ENCODE data around the gene PIKFYVE. TPM values are rescaled to one million over a fixed set of nuclear protein-coding genes. Genes with fewer than 3 reads are reported as not detected.
A peak's percentile ranks its signal among the peaks of the same experiment; 100 is the strongest.
"Not testable (repeated sequence)": the region's sequence is repeated elsewhere in the genome, so short reads cannot be mapped to it uniquely, and the experiment has no call there.

The PIKFYVE gene, protein sequence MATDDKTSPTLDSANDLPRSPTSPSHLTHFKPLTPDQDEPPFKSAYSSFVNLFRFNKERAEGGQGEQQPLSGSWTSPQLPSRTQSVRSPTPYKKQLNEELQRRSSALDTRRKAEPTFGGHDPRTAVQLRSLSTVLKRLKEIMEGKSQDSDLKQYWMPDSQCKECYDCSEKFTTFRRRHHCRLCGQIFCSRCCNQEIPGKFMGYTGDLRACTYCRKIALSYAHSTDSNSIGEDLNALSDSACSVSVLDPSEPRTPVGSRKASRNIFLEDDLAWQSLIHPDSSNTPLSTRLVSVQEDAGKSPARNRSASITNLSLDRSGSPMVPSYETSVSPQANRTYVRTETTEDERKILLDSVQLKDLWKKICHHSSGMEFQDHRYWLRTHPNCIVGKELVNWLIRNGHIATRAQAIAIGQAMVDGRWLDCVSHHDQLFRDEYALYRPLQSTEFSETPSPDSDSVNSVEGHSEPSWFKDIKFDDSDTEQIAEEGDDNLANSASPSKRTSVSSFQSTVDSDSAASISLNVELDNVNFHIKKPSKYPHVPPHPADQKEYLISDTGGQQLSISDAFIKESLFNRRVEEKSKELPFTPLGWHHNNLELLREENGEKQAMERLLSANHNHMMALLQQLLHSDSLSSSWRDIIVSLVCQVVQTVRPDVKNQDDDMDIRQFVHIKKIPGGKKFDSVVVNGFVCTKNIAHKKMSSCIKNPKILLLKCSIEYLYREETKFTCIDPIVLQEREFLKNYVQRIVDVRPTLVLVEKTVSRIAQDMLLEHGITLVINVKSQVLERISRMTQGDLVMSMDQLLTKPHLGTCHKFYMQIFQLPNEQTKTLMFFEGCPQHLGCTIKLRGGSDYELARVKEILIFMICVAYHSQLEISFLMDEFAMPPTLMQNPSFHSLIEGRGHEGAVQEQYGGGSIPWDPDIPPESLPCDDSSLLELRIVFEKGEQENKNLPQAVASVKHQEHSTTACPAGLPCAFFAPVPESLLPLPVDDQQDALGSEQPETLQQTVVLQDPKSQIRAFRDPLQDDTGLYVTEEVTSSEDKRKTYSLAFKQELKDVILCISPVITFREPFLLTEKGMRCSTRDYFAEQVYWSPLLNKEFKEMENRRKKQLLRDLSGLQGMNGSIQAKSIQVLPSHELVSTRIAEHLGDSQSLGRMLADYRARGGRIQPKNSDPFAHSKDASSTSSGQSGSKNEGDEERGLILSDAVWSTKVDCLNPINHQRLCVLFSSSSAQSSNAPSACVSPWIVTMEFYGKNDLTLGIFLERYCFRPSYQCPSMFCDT (N-terminal part only)
- 15.5 TPM for polyA plus RNA-seq

DNA sequence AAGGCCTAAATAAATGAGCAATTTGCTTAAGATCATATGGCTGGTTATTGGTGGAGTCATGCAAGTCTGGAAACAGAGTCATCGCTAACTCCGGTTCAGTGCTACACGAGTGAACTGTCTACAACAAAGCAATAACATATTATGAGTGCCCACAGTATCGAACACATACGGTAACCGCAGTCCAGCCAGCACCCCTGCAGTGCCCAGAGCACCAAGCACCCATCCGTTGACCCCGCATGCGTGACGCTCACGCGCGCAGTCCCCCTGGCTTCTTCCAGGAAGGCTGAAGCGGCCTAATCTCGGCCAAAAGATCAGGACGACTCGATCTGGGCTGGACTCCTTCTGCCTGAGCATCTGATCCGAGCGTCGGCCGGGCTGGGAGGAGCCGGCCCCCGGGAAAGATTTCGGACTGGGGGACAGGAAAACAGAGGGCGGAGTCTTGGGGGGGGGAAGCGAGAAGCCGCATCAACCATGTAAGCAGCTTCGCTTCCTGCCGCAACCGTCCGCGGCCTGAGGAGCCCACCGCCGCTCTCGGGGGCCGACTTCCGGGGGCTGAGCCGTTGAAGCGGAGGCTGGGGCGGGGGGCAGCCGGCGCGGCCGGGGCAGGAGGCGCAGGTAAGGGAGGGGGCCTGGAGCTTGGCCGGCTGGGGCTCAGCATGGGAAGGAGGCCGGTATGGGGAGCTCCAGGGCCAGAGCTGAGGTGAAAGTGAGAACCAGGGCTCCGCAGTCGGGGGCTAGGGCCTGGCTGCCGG is at the start of gene PIKFYVE:
Gene PIKFYVE, plus strand, starts transcription at position 455 of the 752 bp plus-strand sequence. CDS start 5,265 bp downstream, outside the sequence.
- H3K36me3 Mint-ChIP-seq, result peaks cover 2% of the 10 kb centered on the region
- no peaks in the 10 kb centered on the region for H3K9me3 Mint-ChIP-seq
- peak within 1 kb of the TSS; percentile 92 to 98 (median 96) for H3K4me3 Mint-ChIP-seq
- H3K4me1 Mint-ChIP-seq, result peaks cover 26 to 38% (median 28%) of the 10 kb centered on the region in 3 donors
- peak within 1 kb of the TSS; percentile 84 to 98 (median 95) for H3K27ac Mint-ChIP-seq
- H3K27me3 Mint-ChIP-seq, result no peaks in the 10 kb centered on the region

DNA sequence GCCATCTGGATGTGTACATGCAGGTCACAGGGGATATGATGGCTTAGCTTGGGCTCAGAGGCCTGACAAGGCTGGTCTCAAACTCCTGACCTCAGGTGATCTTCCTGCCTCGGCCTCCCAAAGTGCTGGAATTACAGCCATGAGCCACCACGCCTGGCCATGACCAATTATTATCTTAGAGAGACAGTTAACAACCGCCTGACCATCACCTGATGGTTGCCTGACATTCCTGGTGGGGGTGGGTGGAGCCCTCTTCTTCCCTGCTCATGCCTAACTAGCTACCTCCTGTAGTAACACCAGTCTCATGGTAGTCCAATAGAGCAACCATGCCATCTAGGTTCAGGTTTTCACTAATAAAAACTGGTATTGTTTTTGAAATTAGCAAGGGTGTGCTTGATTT is 44.2 kb upstream of the PIKFYVE start:
- not testable (repeated sequence) for H3K27me3 Mint-ChIP-seq, H3K4me3 Mint-ChIP-seq, H3K36me3 Mint-ChIP-seq, H3K4me1 Mint-ChIP-seq
- Mint-ChIP-seq H3K27ac (peak overlapping the region in 1 of 3 donors; percentile 3), H3K9me3 (peaks cover 0 to 15% (median 1%) of the 10 kb centered on the region in 3 donors)

DNA sequence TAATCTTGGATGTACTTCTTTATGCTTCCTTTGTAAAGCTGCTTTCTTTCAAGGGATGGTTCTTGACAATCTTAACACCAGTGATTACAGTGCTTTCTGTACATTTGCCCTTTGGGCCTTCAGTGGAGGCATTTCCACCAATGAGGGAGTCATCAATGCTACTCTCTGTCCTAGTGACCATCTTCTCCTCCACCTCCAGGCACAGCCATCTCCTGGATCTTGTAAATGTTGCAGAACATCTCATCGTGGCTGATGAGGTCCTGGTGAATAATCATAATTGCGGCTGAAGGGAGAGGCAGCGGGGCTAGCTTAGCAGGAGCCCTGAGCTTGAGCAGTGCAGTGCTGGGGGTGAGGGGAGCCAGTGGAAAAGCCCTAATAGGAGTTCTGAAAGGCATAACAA is 43.7 kb upstream of the PIKFYVE start:
- no peak overlapping the region for H3K4me3 Mint-ChIP-seq
- peaks cover 0 to 1% (median 0%) of the 10 kb centered on the region in 3 donors for H3K4me1 Mint-ChIP-seq
- H3K27ac Mint-ChIP-seq, result peak overlapping the region in 1 of 3 donors; percentile 3
- H3K27me3 Mint-ChIP-seq, result peaks cover 5% of the 10 kb centered on the region
- H3K9me3 Mint-ChIP-seq, result peaks cover 0 to 16% (median 1%) of the 10 kb centered on the region in 3 donors
- peaks cover 2% of the 10 kb centered on the region for H3K36me3 Mint-ChIP-seq

GRCh38 chr2:208224802-208225201 is 41.3 kb upstream of the PIKFYVE start:
- peaks cover 0 to 1% (median 0%) of the 10 kb centered on the region in 3 donors for H3K4me1 Mint-ChIP-seq
- H3K36me3 Mint-ChIP-seq, result peaks cover 2% of the 10 kb centered on the region
- peaks cover 0 to 12% (median 0%) of the 10 kb centered on the region in 3 donors for H3K9me3 Mint-ChIP-seq
- H3K27me3 Mint-ChIP-seq, result peaks cover 3% of the 10 kb centered on the region
- H3K4me3 Mint-ChIP-seq, result no peak overlapping the region
- no peak overlapping the region for H3K27ac Mint-ChIP-seq

DNA sequence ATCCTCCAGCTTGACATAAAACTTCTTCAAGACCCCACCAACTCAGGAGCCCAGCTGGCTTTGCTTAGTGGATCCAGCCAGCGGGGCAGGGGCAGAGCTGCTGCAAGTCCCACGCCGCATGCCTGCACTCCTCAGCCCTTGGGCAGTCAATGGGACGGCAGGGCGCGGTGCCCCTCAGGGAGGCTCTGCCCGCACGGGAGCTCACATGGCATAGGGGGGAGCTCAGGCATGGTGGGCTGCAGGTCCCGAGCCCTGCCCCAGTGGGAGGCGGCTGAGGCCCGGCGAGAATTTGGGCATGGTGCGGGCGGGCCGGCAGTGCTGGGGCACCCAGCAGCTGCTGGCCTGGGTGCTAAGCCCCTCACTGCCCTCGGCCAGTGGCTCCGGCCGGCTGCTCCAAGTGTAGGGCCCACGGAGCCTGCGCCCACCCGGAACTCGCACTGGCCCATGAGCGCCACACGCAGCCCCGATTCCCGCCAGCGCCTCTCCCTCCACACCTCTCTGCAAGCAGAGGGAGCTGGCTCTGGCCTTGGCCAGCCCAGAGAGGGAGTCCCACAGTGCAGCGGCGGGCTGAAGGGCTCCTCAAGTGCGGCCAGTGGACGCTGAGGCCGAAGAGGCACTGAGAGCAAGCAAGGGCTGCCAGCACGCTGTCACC is 38.3 kb upstream of the PIKFYVE start:
- Mint-ChIP-seq H3K4me1 (peaks cover 0 to 1% (median 0%) of the 10 kb centered on the region in 3 donors), H3K36me3 (peaks cover 2% of the 10 kb centered on the region), H3K4me3 (no peak overlapping the region), H3K9me3 (peaks cover 8 to 14% (median 10%) of the 10 kb centered on the region in 3 donors), H3K27ac (no peak overlapping the region), H3K27me3 (no peaks in the 10 kb centered on the region)

GRCh38 chr2:208228476-208228875 is 37.6 kb upstream of the PIKFYVE start:
- peaks cover 0 to 1% (median 0%) of the 10 kb centered on the region in 3 donors for H3K4me1 Mint-ChIP-seq
- H3K27ac Mint-ChIP-seq, result no peak overlapping the region
- no peaks in the 10 kb centered on the region for H3K36me3 Mint-ChIP-seq
- no peak overlapping the region for H3K4me3 Mint-ChIP-seq
- no peaks in the 10 kb centered on the region for H3K27me3 Mint-ChIP-seq
- peaks cover 8 to 14% (median 10%) of the 10 kb centered on the region in 3 donors for H3K9me3 Mint-ChIP-seq

DNA sequence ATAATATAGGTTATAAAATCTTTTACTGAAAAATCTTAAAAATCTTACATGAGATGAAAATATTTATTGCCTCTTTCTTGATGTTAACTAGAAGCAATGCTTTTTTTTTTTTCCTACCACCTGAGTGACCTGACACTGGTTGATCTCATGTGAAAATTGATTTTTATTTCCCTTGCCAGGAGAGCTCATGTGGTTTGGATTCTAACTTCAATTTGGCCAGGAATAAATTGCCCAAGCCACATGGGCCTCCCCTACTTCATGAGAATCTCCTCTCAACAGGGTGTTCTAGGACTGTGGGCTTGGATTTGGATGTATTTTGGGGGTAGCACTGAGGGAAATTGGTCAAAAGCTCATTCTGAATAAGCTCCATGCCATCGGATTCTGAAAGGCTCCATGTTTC is 31.3 kb upstream of the PIKFYVE start:
- H3K9me3 Mint-ChIP-seq, result peaks cover 10 to 17% (median 14%) of the 10 kb centered on the region in 3 donors
- no peaks in the 10 kb centered on the region for H3K4me1 Mint-ChIP-seq
- no peak overlapping the region for H3K4me3 Mint-ChIP-seq
- no peak overlapping the region for H3K27ac Mint-ChIP-seq
- no peaks in the 10 kb centered on the region for H3K27me3 Mint-ChIP-seq
- H3K36me3 Mint-ChIP-seq, result peaks cover 27% of the 10 kb centered on the region

- no peak overlapping the region for H3K27ac Mint-ChIP-seq
- H3K9me3 Mint-ChIP-seq, result peaks cover 7 to 17% (median 14%) of the 10 kb centered on the region in 3 donors
- H3K27me3 Mint-ChIP-seq, result no peaks in the 10 kb centered on the region
- H3K36me3 Mint-ChIP-seq, result peaks cover 28% of the 10 kb centered on the region
- no peak overlapping the region for H3K4me3 Mint-ChIP-seq
- no peaks in the 10 kb centered on the region for H3K4me1 Mint-ChIP-seq
Observed at GRCh38 chr2:208235860-208236259, 30.2 kb upstream of the PIKFYVE start.

DNA sequence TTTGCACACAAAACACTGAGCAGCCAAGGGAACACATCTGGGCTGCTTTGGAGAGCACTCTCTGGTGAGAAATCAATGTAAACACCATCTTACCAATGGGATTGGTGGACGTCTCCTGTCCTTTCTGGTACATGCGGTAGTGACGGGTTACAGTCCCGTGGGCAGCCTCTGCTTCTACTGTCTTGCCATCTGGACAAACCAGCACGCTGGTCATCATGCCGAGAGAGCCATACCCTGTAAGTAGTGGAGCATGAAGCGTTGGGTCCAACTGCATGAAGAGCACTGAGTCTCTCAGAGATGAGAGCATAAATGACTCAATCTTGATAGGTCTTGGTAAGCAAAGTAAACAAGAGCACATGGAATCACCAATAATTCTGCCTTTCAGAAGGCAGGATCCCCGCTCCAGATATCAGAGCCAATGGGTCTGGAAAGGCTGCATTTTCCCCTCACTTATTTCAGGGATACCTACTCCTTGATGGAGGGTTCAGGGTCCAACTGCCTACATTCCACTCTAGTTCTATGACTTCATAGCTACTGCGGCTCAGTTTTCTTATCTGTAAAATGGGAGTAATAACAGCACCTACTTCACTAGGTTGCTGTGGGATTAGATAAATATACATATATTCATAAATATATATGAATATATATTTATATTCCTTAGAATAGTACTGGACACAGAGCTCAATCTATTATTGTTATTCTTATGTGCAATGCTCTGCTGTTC is 26.1 kb upstream of the PIKFYVE start:
- peaks cover 0 to 1% (median 0%) of the 10 kb centered on the region in 3 donors for H3K4me1 Mint-ChIP-seq
- H3K27me3 Mint-ChIP-seq, result no peaks in the 10 kb centered on the region
- peaks cover 2 to 5% (median 4%) of the 10 kb centered on the region in 3 donors for H3K9me3 Mint-ChIP-seq
- H3K36me3 Mint-ChIP-seq, result peaks cover 28% of the 10 kb centered on the region
- no peak overlapping the region for H3K27ac Mint-ChIP-seq
- no peak overlapping the region for H3K4me3 Mint-ChIP-seq

DNA sequence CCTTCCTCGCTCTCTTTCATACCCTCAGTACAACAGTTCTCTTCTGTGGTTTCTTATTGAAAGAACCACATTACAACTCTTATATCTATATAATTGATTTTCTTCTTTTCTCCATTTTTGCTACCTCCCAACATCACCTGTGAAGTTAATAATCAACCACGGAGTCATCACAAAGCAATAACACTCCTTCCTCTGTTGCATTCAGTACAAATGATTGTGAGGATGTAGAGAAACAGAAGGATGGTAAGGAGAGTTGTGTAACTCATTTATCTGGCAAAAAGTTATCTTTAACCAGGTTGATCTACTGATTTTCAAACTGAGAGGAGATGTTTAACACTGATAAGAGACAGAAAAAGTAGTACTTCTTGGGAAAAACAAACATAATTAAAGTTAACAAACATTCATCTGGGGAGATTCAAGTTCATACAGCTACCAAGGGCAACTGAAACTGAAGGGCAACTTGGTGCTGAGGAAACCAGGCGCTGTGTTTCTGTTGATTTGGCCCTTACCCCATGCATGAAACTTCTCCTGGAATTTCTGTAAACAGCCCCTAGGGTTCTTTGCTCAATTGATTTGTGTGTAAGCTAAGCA is 25.3 kb upstream of the PIKFYVE start:
- Mint-ChIP-seq H3K9me3 (peaks cover 0 to 4% (median 2%) of the 10 kb centered on the region in 3 donors), H3K27ac (no peak overlapping the region), H3K36me3 (peaks cover 26% of the 10 kb centered on the region), H3K4me1 (peaks cover 0 to 1% (median 0%) of the 10 kb centered on the region in 3 donors), H3K4me3 (no peak overlapping the region), H3K27me3 (no peaks in the 10 kb centered on the region)

GRCh38 chr2:208244422-208244821 is 21.6 kb upstream of the PIKFYVE start:
- Mint-ChIP-seq H3K27ac (no peak overlapping the region), H3K4me3 (no peak overlapping the region)

DNA sequence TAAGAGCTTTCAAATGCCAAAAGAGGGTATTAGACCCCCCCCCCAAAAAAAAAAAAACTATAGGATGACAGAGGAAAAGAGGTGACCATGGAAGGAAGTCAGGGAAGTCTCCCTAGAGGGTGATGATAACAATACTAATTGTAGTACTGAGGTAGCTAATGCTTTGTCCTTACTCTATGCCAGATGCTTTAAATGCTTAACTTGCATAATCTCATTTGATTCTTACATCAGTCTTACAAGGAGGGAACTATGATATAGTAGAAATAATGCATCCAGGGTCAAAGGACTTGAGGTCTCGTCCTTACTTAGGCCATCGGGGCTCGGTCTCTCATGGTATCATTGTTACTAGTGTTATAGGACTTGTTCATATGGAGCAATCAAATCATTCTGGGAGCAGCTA is 20.3 kb upstream of the PIKFYVE start:
- H3K36me3 Mint-ChIP-seq, result peaks cover 9% of the 10 kb centered on the region
- no peaks in the 10 kb centered on the region for H3K9me3 Mint-ChIP-seq
- no peaks in the 10 kb centered on the region for H3K27me3 Mint-ChIP-seq
- H3K4me1 Mint-ChIP-seq, result peaks cover 5 to 11% (median 6%) of the 10 kb centered on the region in 3 donors
- no peak overlapping the region for H3K27ac Mint-ChIP-seq
- H3K4me3 Mint-ChIP-seq, result no peak overlapping the region

More at GRCh38 chr2:208244422-208244821, 21.6 kb upstream of the PIKFYVE start:
- Mint-ChIP-seq H3K9me3 (no peaks in the 10 kb centered on the region), H3K27me3 (no peaks in the 10 kb centered on the region), H3K4me1 (peaks cover 0 to 5% (median 2%) of the 10 kb centered on the region in 3 donors), H3K36me3 (peaks cover 11% of the 10 kb centered on the region)

- H3K27ac Mint-ChIP-seq, result no peak overlapping the region
- H3K4me3 Mint-ChIP-seq, result no peak overlapping the region
- no peaks in the 10 kb centered on the region for H3K9me3 Mint-ChIP-seq
- H3K36me3 Mint-ChIP-seq, result peaks cover 9% of the 10 kb centered on the region
- H3K27me3 Mint-ChIP-seq, result no peaks in the 10 kb centered on the region
- H3K4me1 Mint-ChIP-seq, result peaks cover 14 to 23% (median 15%) of the 10 kb centered on the region in 3 donors
Observed at GRCh38 chr2:208248601-208249000, 17.5 kb upstream of the PIKFYVE start.
